HG02840 (cell line): ENCODE measurements around the gene MMP25.
A peak's percentile ranks its signal among the peaks of the same experiment; 100 is the strongest.

Experiments
- ATAC-seq: cut with Tn5 transposase; IDR thresholded peaks from one replicate; pipeline ENCODE4 v1.9.1; 2021; ENCODE audit warnings: mild to moderate bottlenecking, moderate library complexity, moderate number of reproducible peaks; ENCODE audit not compliant: unreplicated experiment, low FRiP score

Gene MMP25

DNA sequence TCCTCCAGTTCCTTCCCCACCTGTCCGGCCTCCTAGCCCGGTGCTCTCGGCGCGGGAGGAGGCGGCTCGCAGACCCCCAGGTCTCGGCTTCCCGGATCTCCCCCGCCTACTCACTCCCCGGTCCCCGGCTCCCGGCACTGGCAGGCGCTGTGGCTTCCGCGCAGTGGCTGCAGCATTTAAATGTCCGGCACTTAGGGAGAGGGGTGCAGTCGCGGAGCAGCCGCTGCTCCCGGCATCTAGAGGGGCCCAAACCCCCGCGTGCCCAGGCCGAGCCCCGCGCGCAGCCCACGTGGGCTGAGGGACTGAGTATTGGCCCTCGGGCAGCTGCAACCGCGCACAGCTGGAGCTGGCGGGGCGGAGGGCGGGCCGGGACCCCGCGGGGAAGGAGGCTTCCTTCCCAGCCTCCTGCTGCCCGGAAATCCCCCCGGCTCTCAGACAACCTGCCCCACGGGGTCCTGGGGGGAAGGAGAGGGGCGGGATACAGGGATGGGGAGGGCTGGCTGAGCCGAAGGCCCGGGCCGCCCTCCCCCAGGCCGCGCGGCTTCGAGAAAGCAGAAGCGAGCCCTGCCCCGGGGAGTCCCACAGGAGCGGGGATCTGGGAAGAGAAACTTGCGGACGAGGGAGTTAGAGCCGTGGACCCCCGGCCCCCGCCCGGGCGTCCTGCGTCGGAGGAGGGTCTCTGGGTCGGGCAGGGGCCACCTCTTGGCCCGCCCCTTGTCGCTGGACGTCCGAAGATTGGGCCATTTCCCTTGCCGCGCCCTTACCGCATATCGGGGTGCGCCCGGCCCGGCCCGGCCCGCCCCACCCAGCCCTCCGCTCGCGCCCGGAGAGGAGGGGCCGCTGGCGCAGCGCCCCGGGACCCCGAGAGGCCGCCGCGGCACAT is at the start of gene MMP25:
MMP25 (plus strand) TSS at position 804 of the 883 bp plus-strand sequence. CDS start 357 bp downstream, outside the sequence.
- ATAC-seq: no peak

- ATAC-seq: no peak
These were observed 46.4 kb upstream of the MMP25 start for GRCh38 chr16:2999929-3000328.

DNA sequence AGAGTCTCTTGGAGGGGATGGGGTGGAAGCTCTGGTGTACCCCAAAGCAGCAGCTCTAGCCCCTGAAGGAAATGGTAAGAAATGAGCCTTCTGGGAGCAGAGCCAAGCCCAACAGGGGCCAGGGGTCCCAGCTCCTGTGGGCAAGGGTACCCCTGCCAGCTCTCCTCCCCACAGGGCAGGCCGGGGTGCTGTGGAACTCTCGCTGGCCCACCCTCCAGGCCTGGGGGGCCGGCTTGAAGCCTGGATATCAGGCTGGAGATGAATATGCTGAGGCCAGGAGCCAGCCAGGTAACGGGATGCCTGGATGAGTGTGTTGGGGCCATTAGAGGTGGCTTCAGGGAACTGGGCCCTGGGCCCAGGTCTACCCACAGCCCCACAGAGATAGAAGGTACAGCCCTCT is 45.8 kb upstream of the MMP25 start:
- ATAC-seq: no peak

- no peak for ATAC-seq
These were observed 45.0 kb upstream of the MMP25 start for GRCh38 chr16:3001316-3001715.

- ATAC-seq: peak; percentile 95
These were observed 42.6 kb upstream of the MMP25 start for GRCh38 chr16:3003582-3004270.

GRCh38 chr16:3004319-3004718 is 42.0 kb upstream of the MMP25 start:
- ATAC-seq: peak; percentile 17

DNA sequence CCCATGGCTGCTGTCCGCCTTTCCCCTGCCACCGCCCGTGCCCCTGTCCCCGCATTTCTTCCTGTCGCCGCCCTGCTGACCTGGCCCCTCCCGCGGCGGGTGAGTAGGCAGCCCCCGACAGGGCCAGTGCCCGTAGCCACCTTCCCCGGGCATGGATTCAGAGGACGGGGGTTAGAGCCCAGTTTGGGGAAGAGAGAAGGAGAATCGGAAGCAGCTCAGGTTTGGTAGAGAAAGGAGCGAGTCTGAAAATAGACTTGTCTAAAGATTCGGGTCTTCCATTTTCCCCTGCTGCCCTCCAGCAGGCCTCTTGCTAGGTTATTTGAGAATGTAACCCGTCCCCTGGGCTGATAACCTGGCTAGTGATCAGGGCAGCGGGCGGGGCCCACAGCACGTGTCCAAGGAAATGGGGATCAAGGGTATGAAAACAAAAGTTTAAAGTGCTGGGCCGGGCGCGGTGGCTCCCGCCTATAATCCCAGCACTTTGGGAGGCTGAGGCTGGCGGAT is 41.5 kb upstream of the MMP25 start:
- no peak for ATAC-seq

GRCh38 chr16:3007059-3007956 is 39.1 kb upstream of the MMP25 start:
- ATAC-seq: no peak

GRCh38 chr16:3007957-3008689 is 38.2 kb upstream of the MMP25 start:
- ATAC-seq: no peak

GRCh38 chr16:3008690-3009037 is 37.7 kb upstream of the MMP25 start:
- ATAC-seq: no peak

DNA sequence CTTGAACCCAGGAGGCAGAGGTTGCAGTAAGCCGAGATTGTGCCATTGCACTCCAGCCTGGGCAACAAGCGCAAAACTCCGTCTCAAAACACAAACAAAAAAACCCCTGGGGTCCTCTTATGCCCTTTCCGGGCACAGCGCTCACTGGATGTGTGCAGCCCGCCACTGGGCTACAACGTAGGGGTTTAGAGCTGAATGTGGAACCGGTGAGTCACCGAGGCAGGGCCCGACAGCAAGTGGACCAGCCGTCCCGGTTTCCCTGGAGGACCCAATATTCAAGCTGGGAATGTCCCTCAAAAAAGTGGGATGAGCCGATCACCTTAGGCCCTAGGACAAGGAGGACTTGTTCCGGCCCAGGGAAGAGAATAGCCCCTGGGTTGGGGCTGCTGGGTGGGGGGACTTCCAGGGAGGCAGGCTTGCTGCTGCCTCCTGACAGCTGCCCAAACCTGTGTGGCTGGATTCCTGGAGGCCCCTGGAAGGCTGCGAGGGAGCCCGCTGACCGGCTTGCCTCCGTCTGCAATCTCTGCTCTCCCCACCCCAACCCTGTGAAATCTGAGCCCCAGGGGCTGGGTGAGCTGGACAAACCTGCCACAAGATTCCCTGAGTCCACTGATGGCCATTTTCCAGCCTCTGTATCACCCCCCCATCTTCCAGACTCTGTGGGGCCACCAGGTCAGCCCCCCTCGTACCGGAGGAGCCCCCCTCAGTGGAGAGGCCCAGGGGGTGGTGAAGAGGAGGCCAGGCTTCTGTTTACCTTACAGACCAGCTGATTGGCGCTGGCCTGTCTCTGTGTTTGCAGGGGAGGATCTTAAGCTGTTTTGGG is 36.6 kb upstream of the MMP25 start:
- ATAC-seq: no peak

DNA sequence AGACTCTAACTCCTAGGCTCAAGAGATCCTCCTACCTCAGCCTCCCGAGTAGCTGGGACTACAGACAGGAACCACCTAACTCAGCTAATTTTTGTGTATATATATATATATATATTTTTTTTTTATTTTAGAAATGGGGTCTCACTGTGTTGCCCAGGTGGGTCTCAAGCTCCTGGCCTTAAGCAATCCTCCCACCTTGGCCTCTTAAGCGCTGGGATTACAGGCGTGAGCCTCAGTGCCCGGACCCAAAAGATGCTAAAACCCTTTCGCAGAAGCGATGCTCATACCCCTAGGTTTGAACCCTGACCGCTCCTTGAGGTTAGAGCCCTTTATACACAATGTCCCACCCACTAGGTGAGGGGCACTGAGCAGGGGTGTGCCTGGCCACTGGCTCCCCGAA is 35.9 kb upstream of the MMP25 start:
- ATAC-seq: no peak

GRCh38 chr16:3012246-3012645 is 34.1 kb upstream of the MMP25 start:
- ATAC-seq: no peak

DNA sequence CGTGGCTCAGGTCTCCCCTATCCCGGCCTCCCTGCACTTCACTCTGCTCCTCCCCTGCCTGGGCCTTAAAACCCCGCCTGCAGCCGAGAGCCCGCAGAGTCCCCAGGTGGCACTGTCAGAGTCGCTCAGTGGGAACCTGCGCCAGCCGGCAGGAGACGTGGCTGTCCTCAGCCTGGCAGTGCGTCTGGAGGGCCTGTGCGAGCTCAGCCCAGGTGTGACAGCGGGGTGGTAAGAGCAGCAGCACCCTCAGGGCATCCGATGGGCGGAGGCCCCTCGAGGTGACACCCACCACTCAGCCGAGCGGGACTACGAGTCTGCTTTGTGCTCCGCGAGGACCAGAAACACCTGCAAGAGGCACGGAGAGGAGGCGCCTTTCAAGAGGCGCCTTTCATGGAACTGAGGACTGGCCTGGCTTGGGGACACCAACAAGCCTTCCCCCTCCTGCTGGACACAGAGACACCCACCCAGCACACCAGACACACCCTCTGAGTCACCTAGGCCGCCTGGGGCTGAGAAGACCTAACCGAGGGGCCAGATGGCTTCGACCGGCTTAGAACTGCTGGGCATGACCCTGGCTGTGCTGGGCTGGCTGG is 33.4 kb upstream of the MMP25 start, which contains the start of gene CLDN9:
CLDN9 (plus strand) TSS at position 96 of the 593 bp plus-strand sequence; CDS start at position 536, 440 bp downstream.
- ATAC-seq: no peak

- ATAC-seq: no peak
These were observed 32.8 kb upstream of the MMP25 start for GRCh38 chr16:3013491-3013951.

DNA sequence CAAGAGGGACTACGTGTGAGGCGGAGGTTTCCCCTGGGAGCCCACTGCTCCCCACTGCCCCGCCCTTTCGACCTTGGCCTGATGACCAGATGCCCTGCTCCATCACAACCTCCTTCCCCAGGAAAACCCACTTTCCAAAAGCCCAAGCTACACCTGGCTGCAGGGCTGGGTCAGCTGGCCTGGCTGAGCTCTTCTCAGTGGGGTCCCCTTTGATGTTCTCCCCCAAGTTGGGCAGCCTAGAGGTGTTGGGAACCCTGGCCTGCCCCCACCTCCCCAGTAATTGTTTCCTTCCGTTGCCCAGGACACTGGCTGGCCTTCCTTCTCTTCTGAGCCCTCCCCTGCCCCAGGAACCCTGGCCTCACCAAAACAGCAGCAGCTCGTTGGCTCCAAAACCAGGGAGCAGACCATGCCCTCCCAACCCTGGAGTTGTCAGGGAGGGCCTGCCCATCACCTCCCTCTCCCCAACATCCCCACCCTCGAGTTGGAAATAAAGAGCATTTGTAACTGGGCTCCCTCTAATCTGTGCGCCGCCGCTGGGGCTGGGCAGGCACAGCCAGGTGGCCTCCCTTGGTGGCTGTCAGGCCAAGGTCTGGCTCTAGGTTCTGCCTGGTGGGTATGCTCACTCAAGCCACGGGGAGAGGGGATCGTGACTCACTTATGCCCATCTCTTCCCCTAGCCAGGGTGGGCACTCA is 32.2 kb upstream of the MMP25 start:
- no peak for ATAC-seq

DNA sequence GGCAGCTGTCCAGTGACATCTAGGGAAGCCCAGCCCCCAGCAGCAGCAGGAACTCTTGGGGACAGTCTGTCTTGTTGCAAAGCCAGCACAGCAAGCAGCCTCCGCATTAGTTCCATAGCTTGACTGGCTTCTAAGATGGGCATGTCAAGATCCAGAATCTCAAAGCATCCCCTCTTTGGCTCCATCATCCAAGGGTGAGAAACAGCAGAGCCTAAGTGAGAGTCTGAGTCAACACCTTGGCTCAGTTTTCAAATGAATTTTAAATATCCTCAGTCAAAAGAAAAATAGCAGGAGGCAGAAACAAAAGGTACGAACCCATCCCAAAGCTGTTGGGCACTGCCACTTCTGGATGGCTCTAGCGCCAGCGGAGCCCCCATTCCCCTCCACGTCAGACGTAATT is 31.4 kb upstream of the MMP25 start:
- no peak for ATAC-seq
